ENCODE measurements around the gene F7.

The F7 gene

DNA sequence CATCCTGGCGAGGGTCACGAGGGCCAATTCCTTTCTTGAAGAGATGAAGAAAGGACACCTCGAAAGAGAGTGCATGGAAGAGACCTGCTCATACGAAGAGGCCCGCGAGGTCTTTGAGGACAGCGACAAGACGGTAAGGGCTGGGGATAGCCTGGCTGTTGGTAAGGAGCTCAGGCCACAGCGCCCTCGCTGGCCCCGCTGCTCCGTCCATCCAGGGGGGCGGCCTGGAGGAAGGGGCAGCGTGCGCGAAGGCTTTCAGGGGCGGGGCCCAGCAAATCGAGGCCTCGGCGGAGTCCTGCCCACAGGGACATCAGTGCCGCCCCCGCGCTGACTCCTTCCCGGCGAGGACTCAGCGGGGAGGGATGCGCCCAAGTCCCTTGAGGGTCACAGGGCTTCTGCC is 23.9 kb downstream of the F7 start:
- no peaks in the 10 kb centered on the region for H3K9me3 ChIP-seq (ENCODE audit: control insufficient read depth in 2 of 2, low read length in 2 of 2)
- H3K27ac ChIP-seq (ENCODE audit: low read length) = no peak overlapping the region
- H3K36me3 ChIP-seq (ENCODE audit: control insufficient read depth in 2 of 2, insufficient read depth in 2 of 2, low read length in 2 of 2) = no peaks in the 10 kb centered on the region
- peak overlapping the region; percentile 43 to 67 for H3K4me3 ChIP-seq (ENCODE audit: low read length in 2 of 2)
- H3K9ac ChIP-seq (ENCODE audit: low read length in 2 of 2) = no peak overlapping the region
- peaks cover 13% of the 10 kb centered on the region in 2 donors for H3K27me3 ChIP-seq (ENCODE audit: control insufficient read depth in 1 of 2, insufficient read depth in 2 of 2, low read length in 2 of 2)
- peaks cover 6% of the 10 kb centered on the region for H3K4me1 ChIP-seq (ENCODE audit: control insufficient read depth, insufficient read depth, low read length)

DNA sequence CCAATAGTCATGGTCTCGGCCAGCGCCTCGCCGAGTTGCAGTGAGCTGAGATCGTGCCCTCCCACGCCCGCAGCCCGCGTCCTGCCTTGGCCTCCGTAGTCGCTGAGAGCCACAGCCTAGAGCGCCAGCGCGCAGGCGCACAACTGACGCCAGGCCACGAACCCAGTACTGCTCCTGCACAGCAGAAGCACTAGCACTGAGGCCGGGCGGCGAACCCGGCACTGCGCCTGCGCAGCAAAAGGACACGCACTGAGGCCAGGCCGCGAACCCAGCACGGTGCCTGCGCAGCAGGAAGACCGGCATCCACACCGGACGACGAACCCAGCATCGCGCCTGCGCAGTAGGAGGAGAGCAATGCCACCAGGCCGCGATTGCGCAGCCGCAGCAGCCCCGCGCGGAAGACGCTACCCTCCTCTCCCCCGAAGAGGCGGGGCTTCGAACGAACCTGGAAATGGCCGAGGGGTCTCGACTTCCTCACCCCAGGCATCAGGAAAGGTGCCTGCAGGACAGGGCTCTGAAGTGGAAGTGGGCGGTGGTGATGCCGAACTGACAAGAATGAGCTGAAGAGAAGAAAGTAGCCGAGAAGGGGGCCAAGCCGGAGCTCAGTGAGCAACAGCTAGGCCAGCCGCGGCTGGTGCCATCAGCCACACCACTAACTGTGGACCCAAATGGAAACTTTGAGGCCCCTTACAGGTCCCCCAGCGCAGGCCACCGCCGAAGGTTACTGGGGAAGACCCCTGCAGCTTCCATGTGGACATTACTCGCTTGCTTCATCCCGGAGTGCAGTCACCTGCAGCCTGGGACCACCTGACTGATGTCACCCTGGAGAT is 24.5 kb downstream of the F7 start:
- no peak overlapping the region for H3K27ac ChIP-seq (ENCODE audit: low read length)
- H3K4me1 ChIP-seq (ENCODE audit: control insufficient read depth, insufficient read depth, low read length) = peaks cover 6% of the 10 kb centered on the region
- no peaks in the 10 kb centered on the region for H3K9me3 ChIP-seq (ENCODE audit: control insufficient read depth in 2 of 2, low read length in 2 of 2)
- peak overlapping the region; percentile 43 to 67 for H3K4me3 ChIP-seq (ENCODE audit: low read length in 2 of 2)
- H3K9ac ChIP-seq (ENCODE audit: low read length in 2 of 2) = no peak overlapping the region
- H3K27me3 ChIP-seq (ENCODE audit: control insufficient read depth in 1 of 2, insufficient read depth in 2 of 2, low read length in 2 of 2) = peaks cover 13% of the 10 kb centered on the region in 2 donors
- H3K36me3 ChIP-seq (ENCODE audit: control insufficient read depth in 2 of 2, insufficient read depth in 2 of 2, low read length in 2 of 2) = no peaks in the 10 kb centered on the region

DNA sequence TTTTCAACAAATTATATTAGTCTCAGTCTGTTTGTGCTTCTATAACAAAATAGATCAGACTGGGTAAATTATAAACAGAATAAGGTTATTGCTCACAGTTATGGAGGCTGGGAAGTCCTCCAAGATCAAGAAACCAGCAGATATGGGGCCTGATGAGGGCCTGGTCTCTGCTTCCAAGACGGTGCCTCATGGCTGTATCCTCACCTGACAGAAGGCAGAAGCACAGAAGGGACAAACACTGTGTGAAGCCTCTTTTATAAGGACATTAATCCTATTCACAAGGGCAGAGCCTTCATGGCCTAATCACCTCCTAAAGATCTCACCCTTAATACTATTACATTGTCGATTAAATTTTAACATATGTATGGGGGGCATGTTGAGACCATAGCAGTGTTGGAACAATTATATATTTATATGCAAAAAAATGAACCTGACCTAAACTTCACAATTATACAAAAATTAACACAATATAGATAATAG is 29.7 kb downstream of the F7 start:
- H3K9me3 ChIP-seq (ENCODE audit: control insufficient read depth in 2 of 2, low read length in 2 of 2) = no peaks in the 10 kb centered on the region
- H3K9ac ChIP-seq (ENCODE audit: low read length in 2 of 2) = no peak overlapping the region
- H3K27ac ChIP-seq (ENCODE audit: low read length) = no peak overlapping the region
- H3K4me3 ChIP-seq (ENCODE audit: low read length in 2 of 2) = no peak overlapping the region
- peaks cover under 1% of the 10 kb centered on the region for H3K4me1 ChIP-seq (ENCODE audit: control insufficient read depth, insufficient read depth, low read length)
- H3K36me3 ChIP-seq (ENCODE audit: control insufficient read depth in 2 of 2, insufficient read depth in 2 of 2, low read length in 2 of 2) = no peaks in the 10 kb centered on the region
- peaks cover under 1 to 6% of the 10 kb centered on the region in 2 donors for H3K27me3 ChIP-seq (ENCODE audit: control insufficient read depth in 1 of 2, insufficient read depth in 2 of 2, low read length in 2 of 2)

DNA sequence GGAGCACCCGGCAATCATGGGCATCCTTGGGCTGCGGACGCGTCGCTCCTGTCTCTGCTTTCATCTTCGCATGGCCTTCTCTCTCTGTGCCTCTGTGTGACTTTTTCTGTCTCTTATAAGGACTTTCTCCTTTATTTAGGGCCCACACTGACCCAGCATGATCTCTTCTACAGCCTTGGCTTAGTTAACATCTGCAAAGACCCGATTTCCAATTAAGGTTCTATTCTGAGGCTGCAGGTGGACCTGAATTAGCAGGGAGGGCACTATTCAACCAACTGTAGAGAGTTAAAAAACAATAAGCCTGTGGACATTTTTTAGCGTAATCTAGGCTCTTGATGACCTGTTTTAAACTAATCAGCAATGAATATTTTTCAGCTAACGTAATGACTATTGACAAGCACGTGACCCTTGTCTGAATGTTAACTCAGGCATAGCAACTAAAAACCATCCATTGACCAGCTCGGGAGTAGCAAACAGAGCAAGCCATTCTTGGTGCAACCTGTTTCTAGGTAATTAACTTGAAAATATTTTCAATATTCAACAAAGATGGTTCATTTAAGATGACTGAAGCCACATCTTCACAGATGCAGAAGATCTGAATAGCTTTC is 32.2 kb downstream of the F7 start:
- Histone ChIP-seq H3K9ac (ENCODE audit: low read length in 2 of 2) (no peak overlapping the region), H3K4me1 (ENCODE audit: control insufficient read depth, insufficient read depth, low read length) (no peaks in the 10 kb centered on the region), H3K36me3 (ENCODE audit: control insufficient read depth in 2 of 2, insufficient read depth in 2 of 2, low read length in 2 of 2) (no peaks in the 10 kb centered on the region), H3K9me3 (ENCODE audit: control insufficient read depth in 2 of 2, low read length in 2 of 2) (no peaks in the 10 kb centered on the region), H3K27ac (ENCODE audit: low read length) (no peak overlapping the region), H3K27me3 (ENCODE audit: control insufficient read depth in 1 of 2, insufficient read depth in 2 of 2, low read length in 2 of 2) (peaks cover 0 to 3% of the 10 kb centered on the region in 2 donors), H3K4me3 (ENCODE audit: low read length in 2 of 2) (no peak overlapping the region)

DNA sequence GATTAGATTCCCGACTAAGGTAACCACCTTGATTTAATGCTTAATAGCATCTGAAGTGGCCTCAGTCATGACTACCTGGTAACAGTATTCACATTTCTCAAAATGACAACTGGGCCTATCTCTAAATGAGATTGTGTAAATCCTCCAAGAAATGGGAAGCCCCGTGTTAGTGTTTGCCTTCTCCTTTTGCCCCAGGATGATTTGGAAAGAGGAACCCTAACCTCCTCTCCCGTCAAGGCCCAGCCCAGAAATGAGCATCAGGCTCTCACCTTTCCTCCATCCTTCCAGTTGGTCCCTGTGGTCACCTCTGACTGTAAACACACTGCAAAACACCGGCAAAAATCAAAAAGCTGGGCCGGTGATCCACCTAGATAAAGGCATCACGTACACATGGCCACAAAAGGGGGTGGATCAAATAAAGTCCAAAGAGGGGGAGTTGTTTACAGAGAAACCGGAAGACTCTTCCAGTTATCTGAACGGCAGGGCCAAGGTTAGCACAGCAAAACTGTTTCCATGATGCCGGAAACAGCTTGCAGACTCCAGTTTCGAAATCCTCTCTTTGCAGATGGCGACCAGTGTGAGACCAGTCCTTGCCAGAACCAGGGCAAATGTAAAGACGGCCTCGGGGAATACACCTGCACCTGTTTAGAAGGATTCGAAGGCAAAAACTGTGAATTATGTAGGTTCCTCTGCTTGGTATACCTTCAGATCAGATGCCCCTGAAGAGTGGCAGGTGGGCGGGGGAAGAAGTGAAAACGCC is 33.4 kb downstream of the F7 start:
- H3K9me3 ChIP-seq (ENCODE audit: control insufficient read depth in 2 of 2, low read length in 2 of 2) = no peaks in the 10 kb centered on the region
- H3K9ac ChIP-seq (ENCODE audit: low read length in 2 of 2) = no peak overlapping the region
- H3K4me3 ChIP-seq (ENCODE audit: low read length in 2 of 2) = no peak overlapping the region
- H3K27ac ChIP-seq (ENCODE audit: low read length) = no peak overlapping the region
- peaks cover 0 to 3% of the 10 kb centered on the region in 2 donors for H3K27me3 ChIP-seq (ENCODE audit: control insufficient read depth in 1 of 2, insufficient read depth in 2 of 2, low read length in 2 of 2)
- no peaks in the 10 kb centered on the region for H3K36me3 ChIP-seq (ENCODE audit: control insufficient read depth in 2 of 2, insufficient read depth in 2 of 2, low read length in 2 of 2)
- no peaks in the 10 kb centered on the region for H3K4me1 ChIP-seq (ENCODE audit: control insufficient read depth, insufficient read depth, low read length)

DNA sequence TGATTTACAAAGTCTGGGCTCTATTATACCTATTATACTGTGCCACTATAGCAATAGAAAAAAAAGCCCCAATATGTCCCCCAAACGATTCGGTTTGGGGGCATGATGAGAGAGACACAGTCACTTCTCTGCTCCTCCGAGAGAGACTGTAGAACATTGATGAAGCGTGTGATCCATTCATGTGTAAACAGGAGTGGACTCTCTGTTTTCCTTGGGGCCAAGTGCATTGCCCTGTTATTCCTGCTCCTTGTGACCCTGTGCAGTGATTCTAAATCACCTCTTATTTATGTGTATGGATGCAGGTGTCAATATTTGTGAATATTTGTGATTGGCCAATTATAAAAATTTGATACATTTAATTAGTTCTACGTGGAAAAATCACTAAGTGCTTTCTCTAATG is 34.0 kb downstream of the F7 start:
- H3K27ac ChIP-seq (ENCODE audit: low read length) = no peak overlapping the region
- no peaks in the 10 kb centered on the region for H3K9me3 ChIP-seq (ENCODE audit: control insufficient read depth in 2 of 2, low read length in 2 of 2)

DNA sequence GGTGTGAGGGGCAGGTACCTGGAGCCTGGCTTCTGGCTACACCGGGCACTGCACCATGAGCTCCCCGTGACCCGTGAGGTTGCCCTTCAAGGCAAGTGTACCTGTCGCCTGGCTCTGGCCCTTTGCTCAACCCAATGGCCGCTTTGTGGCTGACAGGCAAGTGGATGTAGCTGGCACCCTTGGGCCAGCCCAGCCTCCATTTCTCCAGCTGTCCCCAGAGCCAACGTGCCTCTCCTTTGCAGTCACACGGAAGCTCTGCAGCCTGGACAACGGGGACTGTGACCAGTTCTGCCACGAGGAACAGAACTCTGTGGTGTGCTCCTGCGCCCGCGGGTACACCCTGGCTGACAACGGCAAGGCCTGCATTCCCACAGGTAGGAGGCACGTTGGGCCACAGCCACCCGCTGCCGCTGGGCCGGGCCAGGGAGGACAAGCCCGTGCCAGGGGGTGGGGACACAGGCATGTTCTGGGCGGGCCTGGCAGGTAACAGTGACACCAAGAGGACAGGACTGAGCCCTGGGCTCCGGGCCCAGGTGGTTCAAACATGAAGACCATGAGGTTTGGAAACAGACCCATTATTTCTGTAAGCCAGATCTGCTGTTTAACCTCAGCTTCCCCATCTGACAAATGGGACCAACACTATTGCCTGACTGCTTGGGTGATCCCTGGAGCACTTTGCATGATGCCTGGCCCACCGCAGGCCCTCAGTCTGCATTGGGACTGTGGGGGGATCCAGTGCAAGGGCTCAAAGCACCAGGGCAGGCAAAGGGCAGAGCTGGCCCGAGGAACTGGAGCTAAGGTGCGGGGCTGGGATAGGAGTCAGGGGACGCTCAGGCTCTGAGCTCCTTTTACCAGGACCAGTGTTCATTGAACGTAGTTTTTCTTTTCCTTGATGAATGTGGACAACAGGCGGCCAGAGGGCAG is 35.3 kb downstream of the F7 start:
- Histone ChIP-seq H3K27ac (ENCODE audit: low read length) (no peak overlapping the region), H3K36me3 (ENCODE audit: control insufficient read depth in 2 of 2, insufficient read depth in 2 of 2, low read length in 2 of 2) (no peaks in the 10 kb centered on the region), H3K9ac (ENCODE audit: low read length in 2 of 2) (no peak overlapping the region), H3K4me3 (ENCODE audit: low read length in 2 of 2) (no peak overlapping the region), H3K4me1 (ENCODE audit: control insufficient read depth, insufficient read depth, low read length) (no peaks in the 10 kb centered on the region), H3K9me3 (ENCODE audit: control insufficient read depth in 2 of 2, low read length in 2 of 2) (no peaks in the 10 kb centered on the region), H3K27me3 (ENCODE audit: control insufficient read depth in 1 of 2, insufficient read depth in 2 of 2, low read length in 2 of 2) (peaks cover 0 to 3% of the 10 kb centered on the region in 2 donors)

More for the DNA sequence above, 34.0 kb downstream of the F7 start:
- H3K9ac ChIP-seq (ENCODE audit: low read length in 2 of 2) = no peak overlapping the region
- peaks cover 0 to 3% of the 10 kb centered on the region in 2 donors for H3K27me3 ChIP-seq (ENCODE audit: control insufficient read depth in 1 of 2, insufficient read depth in 2 of 2, low read length in 2 of 2)
- no peaks in the 10 kb centered on the region for H3K4me1 ChIP-seq (ENCODE audit: control insufficient read depth, insufficient read depth, low read length)
- no peaks in the 10 kb centered on the region for H3K36me3 ChIP-seq (ENCODE audit: control insufficient read depth in 2 of 2, insufficient read depth in 2 of 2, low read length in 2 of 2)
- no peak overlapping the region for H3K4me3 ChIP-seq (ENCODE audit: low read length in 2 of 2)

DNA sequence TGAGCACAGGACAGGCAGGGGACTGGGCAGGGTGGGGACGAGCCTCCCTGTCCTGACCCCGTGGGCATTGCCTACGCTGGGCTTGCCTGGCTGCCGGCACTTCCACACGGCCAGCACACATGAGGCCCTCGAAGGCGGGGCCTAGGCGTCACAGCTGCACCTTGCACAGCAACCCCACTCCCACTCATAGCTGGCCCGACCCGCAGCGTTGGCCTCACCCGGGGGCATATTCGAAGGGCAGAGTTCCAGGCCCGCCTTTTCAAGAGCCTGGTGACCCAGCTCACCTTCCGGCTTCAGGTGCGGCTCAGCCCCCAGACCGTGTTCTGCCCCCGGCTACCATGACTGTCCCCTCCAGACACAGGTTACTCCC is 36.0 kb downstream of the F7 start:
- no peaks in the 10 kb centered on the region for H3K4me1 ChIP-seq (ENCODE audit: control insufficient read depth, insufficient read depth, low read length)
- H3K36me3 ChIP-seq (ENCODE audit: control insufficient read depth in 2 of 2, insufficient read depth in 2 of 2, low read length in 2 of 2) = no peaks in the 10 kb centered on the region
- H3K9me3 ChIP-seq (ENCODE audit: control insufficient read depth in 2 of 2, low read length in 2 of 2) = no peaks in the 10 kb centered on the region
- no peak overlapping the region for H3K4me3 ChIP-seq (ENCODE audit: low read length in 2 of 2)
- H3K9ac ChIP-seq (ENCODE audit: low read length in 2 of 2) = no peak overlapping the region
- peaks cover 0 to 3% of the 10 kb centered on the region in 2 donors for H3K27me3 ChIP-seq (ENCODE audit: control insufficient read depth in 1 of 2, insufficient read depth in 2 of 2, low read length in 2 of 2)
- no peak overlapping the region for H3K27ac ChIP-seq (ENCODE audit: low read length)

DNA sequence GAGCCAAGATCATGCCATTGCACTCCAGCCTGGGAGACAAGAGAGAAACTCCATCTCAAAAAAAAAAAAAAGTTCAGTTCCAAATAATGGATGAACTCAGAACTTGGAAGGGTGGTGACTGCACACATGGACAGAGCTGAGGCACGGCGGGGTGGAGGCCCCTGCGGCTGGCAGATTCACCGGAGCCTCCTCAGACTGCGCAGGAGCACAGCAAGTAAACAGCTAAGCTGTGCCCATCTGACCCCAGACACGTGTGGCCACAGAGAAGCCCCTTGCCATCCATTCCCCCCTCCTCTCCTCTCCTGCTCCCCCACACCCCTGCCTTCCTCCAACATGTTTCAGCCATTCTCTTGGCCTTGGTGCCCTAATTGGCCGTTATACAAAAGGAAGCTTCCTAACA is 37.3 kb downstream of the F7 start:
- Histone ChIP-seq H3K9me3 (ENCODE audit: control insufficient read depth in 2 of 2, low read length in 2 of 2) (no peaks in the 10 kb centered on the region), H3K27ac (ENCODE audit: low read length) (no peak overlapping the region), H3K9ac (ENCODE audit: low read length in 2 of 2) (no peak overlapping the region), H3K36me3 (ENCODE audit: control insufficient read depth in 2 of 2, insufficient read depth in 2 of 2, low read length in 2 of 2) (no peaks in the 10 kb centered on the region), H3K4me3 (ENCODE audit: low read length in 2 of 2) (no peak overlapping the region), H3K27me3 (ENCODE audit: control insufficient read depth in 1 of 2, insufficient read depth in 2 of 2, low read length in 2 of 2) (no peaks in the 10 kb centered on the region), H3K4me1 (ENCODE audit: control insufficient read depth, insufficient read depth, low read length) (no peaks in the 10 kb centered on the region)
